ENCODE results near the gene CXCL5.

CXCL5 gene

GRCh38 chr4:74038425-74039314 is 40.2 kb upstream of the CXCL5 start, which contains the start of gene CXCL3:
TSS of gene CXCL3 (minus strand) at chr4:74038689. CDS start at chr4:74038611, 78 bp downstream.
- TF ChIP-seq TAF1 (IDR thresholded peaks at IDR 0.05; ENCODE audit: low read depth) (0 out of 2 replicates have a peak, but pooled peaks have one; percentile 29), RAD21 (IDR thresholded peaks at IDR 0.05; ENCODE audit: low read depth) (no peak), FOXM1 (IDR thresholded peaks at IDR 0.05; ENCODE audit: borderline replicate concordance, low read depth) (no peak), EGR1 (IDR thresholded peaks at IDR 0.05) (peak; percentile 70; the same call in 1 of the 2 replicates)

- no peak for TF ChIP-seq REST (IDR thresholded peaks at IDR 0.05; ENCODE audit: low read depth)
- no peak for TF ChIP-seq EP300 (IDR thresholded peaks at IDR 0.05; ENCODE audit: borderline replicate concordance)
- no peak for TF ChIP-seq EGR1 (IDR thresholded peaks at IDR 0.05)
- no peak for TF ChIP-seq FOXM1 (IDR thresholded peaks at IDR 0.05; ENCODE audit: borderline replicate concordance, low read depth)
- TF ChIP-seq CREB1 (IDR thresholded peaks at IDR 0.05; ENCODE audit: low read depth) = no peak
- TF ChIP-seq TCF12 (IDR thresholded peaks at IDR 0.05; ENCODE audit: low read depth) = no peak
- TF ChIP-seq CEBPB (IDR thresholded peaks at IDR 0.05) = no peak
- peak; percentile 6; the same call in 1 of the 2 replicates for TF ChIP-seq RAD21 (IDR thresholded peaks at IDR 0.05; ENCODE audit: low read depth)
These were observed 39.6 kb upstream of the CXCL5 start for GRCh38 chr4:74038086-74038424.

- TF ChIP-seq EGR1 (IDR thresholded peaks at IDR 0.05) = no peak
- TF ChIP-seq EP300 (IDR thresholded peaks at IDR 0.05; ENCODE audit: borderline replicate concordance) = no peak
- no peak for TF ChIP-seq RAD21 (IDR thresholded peaks at IDR 0.05; ENCODE audit: low read depth)
- TF ChIP-seq USF1 (IDR thresholded peaks at IDR 0.05) = no peak
- TF ChIP-seq TEAD4 (IDR thresholded peaks at IDR 0.05) = no peak
- no peak for TF ChIP-seq TCF12 (IDR thresholded peaks at IDR 0.05; ENCODE audit: low read depth)
These were observed 38.8 kb upstream of the CXCL5 start for GRCh38 chr4:74037076-74037955.

GRCh38 chr4:74033739-74034138 is 35.3 kb upstream of the CXCL5 start:
- TF ChIP-seq USF1 (IDR thresholded peaks at IDR 0.05) (no peak), YY1 (IDR thresholded peaks at IDR 0.05; ENCODE audit: low read depth) (no peak), TCF12 (IDR thresholded peaks at IDR 0.05; ENCODE audit: low read depth) (no peak), TEAD4 (IDR thresholded peaks at IDR 0.05) (no peak), EP300 (IDR thresholded peaks at IDR 0.05; ENCODE audit: borderline replicate concordance) (no peak), ZBTB7A (IDR thresholded peaks at IDR 0.05; ENCODE audit: low read depth) (no peak), CEBPB (IDR thresholded peaks at IDR 0.05) (no peak), MAX (IDR thresholded peaks at IDR 0.05) (no peak), FOXM1 (IDR thresholded peaks at IDR 0.05; ENCODE audit: borderline replicate concordance, low read depth) (no peak), NFIC (IDR thresholded peaks at IDR 0.05) (no peak), RAD21 (IDR thresholded peaks at IDR 0.05; ENCODE audit: low read depth) (no peak)

GRCh38 chr4:74032064-74032463 is 33.6 kb upstream of the CXCL5 start:
- no peak for TF ChIP-seq TEAD4 (IDR thresholded peaks at IDR 0.05)
- TF ChIP-seq MAX (IDR thresholded peaks at IDR 0.05) = no peak
- no peak for TF ChIP-seq YY1 (IDR thresholded peaks at IDR 0.05; ENCODE audit: low read depth)
- no peak for TF ChIP-seq CEBPB (IDR thresholded peaks at IDR 0.05)
- no peak for TF ChIP-seq REST (IDR thresholded peaks at IDR 0.05; ENCODE audit: low read depth)

- TF ChIP-seq YY1 (IDR thresholded peaks at IDR 0.05; ENCODE audit: low read depth) (no peak), NFIC (IDR thresholded peaks at IDR 0.05) (no peak), TCF12 (IDR thresholded peaks at IDR 0.05; ENCODE audit: low read depth) (no peak), EGR1 (IDR thresholded peaks at IDR 0.05) (no peak), ZBTB7A (IDR thresholded peaks at IDR 0.05; ENCODE audit: low read depth) (no peak), TEAD4 (IDR thresholded peaks at IDR 0.05) (no peak), CEBPB (IDR thresholded peaks at IDR 0.05) (no peak), MAX (IDR thresholded peaks at IDR 0.05) (no peak), CREB1 (IDR thresholded peaks at IDR 0.05; ENCODE audit: low read depth) (no peak), RAD21 (IDR thresholded peaks at IDR 0.05; ENCODE audit: low read depth) (no peak), EP300 (IDR thresholded peaks at IDR 0.05; ENCODE audit: borderline replicate concordance) (no peak), USF1 (IDR thresholded peaks at IDR 0.05) (no peak), TAF1 (IDR thresholded peaks at IDR 0.05; ENCODE audit: low read depth) (no peak)
These were observed 33.1 kb upstream of the CXCL5 start for GRCh38 chr4:74031576-74031975.
